HCT116 (cell line): ENCODE data around the gene NOP53. TPM values are rescaled to one million over a fixed set of nuclear protein-coding genes. Genes with fewer than 3 reads are reported as not detected.
"Not testable (repeated sequence)": the region's sequence is repeated elsewhere in the genome, so short reads cannot be mapped to it uniquely, and the experiment has no call there.

Source experiments
- ATAC-seq: fragments of 200-7000 bp; cut with Tn5 transposase; 2 replicates; pipeline ENCODE4 v1.9.1; 2020; ENCODE audit warnings: mild to moderate bottlenecking, moderate library complexity
- BruUV-seq: library from RNA; stranded (reverse); fragments of 400-500 nt; replicated peaks from 2 replicates; lab custom pipeline; 2021; lab: Mats Ljungman, UMichigan
- CTCF ChIA-PET: fragments of 300-600 bp; sonication (Branson Sonifier 250); formaldehyde crosslinking; loops from one replicate; lab custom pipeline; 2021; ENCODE audit warnings: antibody characterized with exemption; lab: Charles Lee
- POLR2A ChIA-PET: fragments of 300-600, 350-600 bp; sonication (Branson Sonifier 250); formaldehyde crosslinking; loops from one replicate; lab custom pipeline; 2021; ENCODE audit warnings: antibody characterized with exemption; lab: Charles Lee
- RAD21 ChIA-PET, 2 experiments: fragments of 300-600 bp; sonication (Branson Sonifier 250); formaldehyde crosslinking; loops; one replicate each; lab custom pipeline; 2023; ENCODE audit warnings: low total read pairs in 2 of 2; ENCODE audit not compliant: uncharacterized antibody in 2 of 2, unreplicated experiment in 2 of 2, low non-redundant PET in 1 of 2; lab: Charles Lee
- DNase-seq: peaks from one replicate; pipeline ENCODE4 v3.0.0-alpha.2; 2010; ENCODE audit warnings: low read depth, low spot score
- H2AFZ ChIP-seq: fragments of 200-600 bp; shearing (Covaris generic), sonication (generic); 2 replicates; pipeline ENCODE4 v1.6.1; 2017; ENCODE audit warnings: low read depth, mixed run types, mixed read lengths, antibody characterized with exemption, low read length; ENCODE audit not compliant: poor library complexity, severe bottlenecking
- H3K27ac ChIP-seq: 2 replicates; pipeline ENCODE4 v1.5.1; 2012; ENCODE audit warnings: low read depth, low read length
- H3K27me3 ChIP-seq: fragments of 200-600 bp; sonication (generic); 2 replicates; pipeline ENCODE4 v1.6.1; 2016; ENCODE audit warnings: mixed run types, low read length, mixed read lengths; ENCODE audit not compliant: insufficient read depth
- H3K36me3 ChIP-seq, 2 experiments: fragments of 200-500 bp in 1 of 2; fragments of 200-600 bp in 1 of 2; sonication (Bioruptor generic) in 1 of 2; sonication (generic) in 1 of 2; 2 replicates each; pipeline versions ENCODE4 v1.5.1 to v1.6.1; 2014 to 2016; ENCODE audit warnings: low read length in 2 of 2, inconsistent platforms in 1 of 2, mixed read lengths in 1 of 2, mixed run types in 1 of 2; ENCODE audit not compliant: insufficient read depth in 2 of 2, control insufficient read depth in 1 of 2
- H3K4me1 ChIP-seq, 2 experiments: fragments of 200-600 bp in 1 of 2; sonication (generic) in 1 of 2; 2 replicates each; pipeline versions ENCODE4 v1.5.1 to v1.6.1; 2012 to 2017; ENCODE audit warnings: low read length in 2 of 2, inconsistent platforms in 1 of 2, mild to moderate bottlenecking in 1 of 2, mixed read lengths in 1 of 2, mixed run types in 1 of 2, moderate library complexity in 1 of 2; ENCODE audit not compliant: insufficient read depth in 2 of 2, control insufficient read depth in 1 of 2
- H3K4me2 ChIP-seq: fragments of 200-600 bp; sonication (generic); 2 replicates; pipeline ENCODE4 v1.6.1; 2017; ENCODE audit warnings: mixed run types, low read length, mixed read lengths
- H3K4me3 ChIP-seq, 2 experiments: fragments of 200-600 bp in 1 of 2; sonication (generic) in 1 of 2; replicated peaks in 1 of 2; 2 replicates each; pipeline ENCODE4 v1.5.1; 2011 to 2016; ENCODE audit warnings: low read length in 2 of 2, control low read depth in 1 of 2, low read depth in 1 of 2, mild to moderate bottlenecking in 1 of 2, mixed read lengths in 1 of 2, mixed run types in 1 of 2
- H3K79me2 ChIP-seq: fragments of 200-600 bp; sonication (generic); 2 replicates; pipeline ENCODE4 v1.6.1; 2017; ENCODE audit warnings: mild to moderate bottlenecking, mixed run types, low read length, moderate library complexity, mixed read lengths; ENCODE audit not compliant: insufficient read depth
- H3K9ac ChIP-seq: fragments of 200-600 bp; sonication (generic); 2 replicates; pipeline ENCODE4 v1.6.1; 2016; ENCODE audit warnings: low read length, mixed read lengths
- H3K9me2 ChIP-seq: fragments of 200-600 bp; sonication (generic), shearing (Covaris generic); 2 replicates; pipeline ENCODE4 v1.6.1; 2017; ENCODE audit warnings: mixed run types, mild to moderate bottlenecking, moderate library complexity; ENCODE audit not compliant: insufficient read depth
- H3K9me3 ChIP-seq, 2 experiments: fragments of 200-500 bp in 1 of 2; fragments of 200-600 bp in 1 of 2; sonication (Bioruptor generic) in 1 of 2; sonication (generic) in 1 of 2; 2 replicates each; pipeline ENCODE4 v1.6.1; 2014 to 2017; ENCODE audit warnings: low read length in 2 of 2, mixed read lengths in 2 of 2, inconsistent platforms in 1 of 2, low read depth in 1 of 2, mild to moderate bottlenecking in 1 of 2, mixed run types in 1 of 2, moderate library complexity in 1 of 2; ENCODE audit not compliant: control insufficient read depth in 1 of 2, insufficient read depth in 1 of 2
- H4K20me1 ChIP-seq: fragments of 200-600 bp; sonication (generic), shearing (Covaris generic); 2 replicates; pipeline ENCODE4 v1.6.1; 2017; ENCODE audit warnings: mixed run types, mild to moderate bottlenecking, moderate library complexity; ENCODE audit not compliant: insufficient read depth
- CBX3 ChIP-seq: IDR thresholded peaks from 2 replicates; pipeline ENCODE4 v1.6.1; 2012; ENCODE audit warnings: low read depth
- FOSL1 ChIP-seq: IDR thresholded peaks from 2 replicates; pipeline ENCODE4 v1.6.1; 2012; ENCODE audit warnings: low read depth
- JUND ChIP-seq: IDR thresholded peaks from 2 replicates; pipeline ENCODE4 v1.6.1; 2012
- SIN3A ChIP-seq: IDR thresholded peaks from 2 replicates; pipeline ENCODE4 v1.6.1; 2012; ENCODE audit warnings: low read depth
- SP1 ChIP-seq: IDR thresholded peaks from 2 replicates; pipeline ENCODE4 v1.6.1; 2012; ENCODE audit warnings: low read depth
- SRF ChIP-seq: IDR thresholded peaks from 2 replicates; pipeline ENCODE4 v1.6.1; 2012; ENCODE audit warnings: low read depth
- YY1 ChIP-seq: IDR thresholded peaks from 2 replicates; pipeline ENCODE4 v1.6.1; 2011; ENCODE audit warnings: low read length, low read depth, moderate library complexity, mild to moderate bottlenecking; ENCODE audit not compliant: insufficient replicate concordance; ENCODE audit errors: extremely low read depth
- ZBTB33 ChIP-seq: IDR thresholded peaks from 2 replicates; pipeline ENCODE4 v1.6.1; 2011; ENCODE audit warnings: mild to moderate bottlenecking, low read length, moderate library complexity; ENCODE audit not compliant: insufficient replicate concordance; ENCODE audit errors: extremely low read depth
- intact Hi-C: fragments of 100-400 bp; cut with micrococcal nuclease; formaldehyde crosslinking; loops from 2 replicates; pipeline ENCODE4 v1.10.0; 2022
- total RNA-seq: library from RNA; stranded (reverse); gene quantifications from one replicate; pipeline ENCODE4 v1.2.1, GENCODE V29; 2021; ENCODE audit not compliant: unreplicated experiment

The NOP53 gene
- total RNA-seq, 1 experiment from 2014 or later = 322 TPM

- H3K9me3 ChIP-seq, H3K4me1 ChIP-seq, H3K36me3 ChIP-seq, BruUV-seq, intact Hi-C loops, ATAC-seq, H3K27ac ChIP-seq, RAD21 ChIA-PET, POLR2A ChIA-PET, H2AFZ ChIP-seq, H3K4me2 ChIP-seq, H3K27me3 ChIP-seq, H3K9me2 ChIP-seq, CTCF ChIA-PET, H3K4me3 ChIP-seq, H4K20me1 ChIP-seq, H3K79me2 ChIP-seq, DNase-seq, H3K9ac ChIP-seq: not testable (repeated sequence)
These were observed 58.3 kb downstream of the NOP53 start for GRCh38 chr19:47803671-47804070.

- intact Hi-C loops, H3K4me3 ChIP-seq, BruUV-seq, ATAC-seq, H3K4me1 ChIP-seq, H3K79me2 ChIP-seq, H3K9me3 ChIP-seq, H3K27ac ChIP-seq, H2AFZ ChIP-seq, H3K36me3 ChIP-seq, POLR2A ChIA-PET, H3K9me2 ChIP-seq, H3K4me2 ChIP-seq, RAD21 ChIA-PET, CTCF ChIA-PET, DNase-seq, H4K20me1 ChIP-seq, H3K9ac ChIP-seq, H3K27me3 ChIP-seq: not testable (repeated sequence)
These were observed 59.1 kb downstream of the NOP53 start, which contains the start of gene TPRX1 for GRCh38 chr19:47804451-47804850. TSS of gene TPRX1 (minus strand) at chr19:47804551. CDS start at chr19:47804539, 12 bp downstream.

- intact Hi-C loops = no loop called here
These were observed 60.0 kb downstream of the NOP53 start for GRCh38 chr19:47805313-47805712.

More at GRCh38 chr19:47805313-47805712, 60.0 kb downstream of the NOP53 start:
- POLR2A ChIA-PET = no interaction called here
- no peaks in the 10 kb centered on the region for H3K79me2 ChIP-seq
- TF ChIP-seq SRF (no peak), FOSL1 (no peak), ZBTB33 (no peak), SP1 (no peak), CBX3 (no peak), SIN3A (no peak), JUND (no peak), YY1 (no peak)
- TF ChIP-seq, all 23 proteins: peak for 0
- BruUV-seq = no TSS peak
- RAD21 ChIA-PET = no interaction called here
- ATAC-seq = no peak
- Histone ChIP-seq H3K4me2 (no peak overlapping the region), H3K27me3 (no peaks in the 10 kb centered on the region), H3K27ac (no peak overlapping the region), H3K36me3 (no peaks in the 10 kb centered on the region), H3K4me3 (no peak overlapping the region), H3K9ac (no peak overlapping the region), H2AFZ (no peak overlapping the region), H3K9me2 (no peaks in the 10 kb centered on the region), H4K20me1 (no peaks in the 10 kb centered on the region), H3K9me3 (no peaks in the 10 kb centered on the region), H3K4me1 (peaks cover 5 to 10% of the 10 kb centered on the region in 2 experiments)
- no peak for DNase-seq
- CTCF ChIA-PET = no interaction called here
